ENCODE data around the gene NID1.
"Not testable (repeated sequence)": the region's sequence is repeated elsewhere in the genome, so short reads cannot be mapped to it uniquely, and the experiment has no call there.

The NID1 gene

DNA sequence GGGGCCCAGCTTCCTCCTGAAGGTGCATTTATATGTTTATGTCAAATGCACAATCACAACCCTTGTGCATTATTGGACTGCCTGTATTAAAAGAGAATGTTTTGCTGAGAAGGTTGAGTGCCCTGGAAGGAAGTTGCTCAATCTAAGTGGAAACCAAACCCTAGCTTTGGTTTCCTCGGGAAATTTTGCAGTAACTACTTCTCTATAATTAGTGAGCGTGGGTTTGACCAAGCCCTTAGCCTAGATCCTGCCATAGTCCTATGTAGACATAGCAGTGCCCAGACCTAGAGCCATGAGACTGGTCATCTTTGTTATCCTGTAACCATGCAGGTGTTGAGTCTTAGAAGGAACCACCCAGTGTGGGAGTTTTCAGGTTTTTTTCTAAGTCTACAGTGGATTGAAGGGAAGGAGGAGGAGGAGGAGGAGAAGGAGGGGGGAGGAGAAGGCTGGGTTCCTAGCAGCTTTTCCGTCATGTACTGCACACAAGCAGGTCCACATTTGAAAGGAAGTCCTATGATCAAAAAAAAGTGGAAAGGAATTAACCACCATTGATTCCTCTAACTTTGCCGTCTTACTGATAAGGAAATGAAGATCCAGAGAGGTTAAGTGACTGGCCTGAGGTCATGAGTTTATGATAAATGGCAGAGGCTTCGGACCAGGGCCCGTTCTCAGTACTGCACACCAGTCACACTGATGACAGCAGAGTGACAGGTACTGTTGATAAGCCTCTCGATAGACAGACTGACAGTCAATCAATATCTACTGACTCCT lies 126.0 kb downstream of the NID1 start:
- no peak for DNase-seq (ENCODE audit: low read depth)

GRCh38 chr1:235937123-235937522 lies 127.8 kb downstream of the NID1 start:
- peak; percentile 98 for DNase-seq (ENCODE audit: low read depth)

- DNase-seq (ENCODE audit: low read depth): no peak
These were observed 129.4 kb downstream of the NID1 start for GRCh38 chr1:235935235-235936225.

DNA sequence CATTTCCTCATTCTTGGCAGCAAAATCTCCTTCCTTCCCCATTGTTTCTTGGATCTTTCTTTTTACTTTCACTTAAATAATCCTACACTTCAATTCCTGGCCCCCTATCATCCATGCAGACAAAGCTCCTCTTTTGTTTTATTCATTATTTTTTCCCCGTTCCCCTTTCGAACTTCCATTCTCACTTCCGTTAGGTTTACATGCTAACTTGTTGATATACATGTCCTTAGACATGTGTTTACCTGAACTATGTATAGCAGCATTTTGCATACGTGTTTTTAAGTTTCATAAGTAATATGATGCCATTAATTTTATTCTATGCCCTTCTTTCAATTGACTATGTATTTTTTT lies 131.1 kb downstream of the NID1 start:
- DNase-seq (ENCODE audit: low read depth): no peak

DNA sequence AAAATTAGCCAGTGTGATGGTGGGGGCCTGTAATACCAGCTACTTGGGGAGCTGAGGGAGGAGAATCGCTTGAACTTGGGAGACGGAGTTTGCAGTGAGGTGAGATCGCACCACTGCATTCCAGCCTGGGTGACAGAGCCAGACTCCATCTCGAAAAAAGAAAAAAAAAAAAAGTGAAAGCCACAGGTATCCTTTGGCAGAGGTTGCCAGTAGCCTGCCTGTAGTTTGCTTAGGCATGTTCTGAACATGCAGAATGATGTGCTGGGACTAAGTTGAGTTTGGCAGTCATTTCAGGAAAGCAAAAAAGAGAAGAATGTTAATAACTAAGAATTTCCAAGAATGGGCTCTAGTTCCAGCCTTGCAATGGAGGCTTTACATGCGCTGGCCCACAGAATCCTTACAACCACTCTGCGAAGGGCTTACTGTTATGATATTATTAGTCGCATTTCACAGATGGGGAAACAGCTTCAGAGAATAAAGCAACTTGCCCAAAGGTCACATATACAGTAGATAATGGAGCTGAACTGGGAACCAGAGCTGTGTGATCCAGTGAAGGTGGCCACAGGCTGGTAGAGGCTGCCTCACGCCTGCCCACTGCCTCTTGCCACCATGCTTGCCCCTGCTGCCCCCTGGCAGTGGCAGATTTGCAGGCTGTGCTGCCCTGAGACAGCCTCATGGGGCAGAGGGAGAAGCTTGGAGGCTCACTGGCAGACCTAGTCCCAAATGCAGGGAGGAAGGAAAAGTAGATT lies 131.7 kb downstream of the NID1 start:
- DNase-seq (ENCODE audit: low read depth): no peak

GRCh38 chr1:235932090-235932510 lies 132.8 kb downstream of the NID1 start:
- no peak for DNase-seq (ENCODE audit: low read depth)

GRCh38 chr1:235931171-235931738 lies 133.6 kb downstream of the NID1 start:
- DNase-seq (ENCODE audit: low read depth): no peak

DNA sequence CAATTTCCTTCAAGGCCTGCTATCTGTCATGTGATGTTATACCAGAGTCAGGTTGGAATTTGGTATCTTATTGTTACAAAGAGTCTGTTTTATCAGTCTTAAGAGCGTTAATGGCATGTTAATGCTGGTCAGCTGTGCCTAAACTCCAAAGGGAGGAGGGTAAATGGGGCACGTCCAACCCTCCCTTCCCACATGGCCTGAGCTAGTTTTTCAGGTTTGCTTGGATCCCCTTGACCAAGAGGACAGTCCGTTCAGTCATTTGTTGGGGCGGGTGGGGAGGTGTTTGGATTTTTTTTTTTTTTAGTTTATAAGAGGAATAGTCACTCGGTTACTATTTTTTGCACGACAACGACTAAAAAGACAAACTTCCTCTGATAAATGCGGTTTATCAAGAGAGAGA lies 134.3 kb downstream of the NID1 start:
- no peak for DNase-seq (ENCODE audit: low read depth)

- no peak for DNase-seq (ENCODE audit: low read depth)
These were observed 135.7 kb downstream of the NID1 start for GRCh38 chr1:235929216-235929615.

DNA sequence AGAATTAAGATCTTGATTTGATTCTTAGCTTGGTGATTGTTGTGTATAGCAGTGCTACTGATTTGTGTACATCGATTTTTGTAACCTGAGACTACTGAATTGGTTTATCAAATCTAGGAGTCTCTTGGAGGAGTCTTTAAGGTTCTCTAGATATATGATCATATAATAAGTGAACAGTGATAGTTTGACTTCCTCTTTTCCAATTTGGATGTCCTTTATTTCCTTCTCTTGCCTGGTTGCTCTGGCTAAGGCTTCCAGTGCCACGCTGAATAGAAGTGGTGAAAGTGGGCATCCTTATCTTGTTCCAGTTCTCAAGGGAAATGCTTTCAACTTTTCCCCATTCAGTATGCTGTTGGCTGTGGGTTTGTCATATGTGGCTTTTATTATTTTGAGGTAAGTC lies 136.7 kb downstream of the NID1 start:
- DNase-seq (ENCODE audit: low read depth): no peak

GRCh38 chr1:235927551-235927950 lies 137.3 kb downstream of the NID1 start:
- not testable (repeated sequence) for DNase-seq (ENCODE audit: low read depth)
